Spleen (tissue), 7 donors: Measurements from ENCODE around the gene FRMD4A.
"Not testable (repeated sequence)": the region's sequence is repeated elsewhere in the genome, so short reads cannot be mapped to it uniquely, and the experiment has no call there.

ENCODE experiments used
- CTCF ChIP-seq, 11 experiments: fragments of 200-600 bp in 7 of 11; fragments of 450-650 bp in 4 of 11; sonication (generic) in 4 of 11; IDR thresholded peaks in 8 of 11; conservative IDR thresholded peaks in 3 of 11; 1 replicate in 7 of 11; 2 replicates in 4 of 11; pipeline versions ENCODE4 v1.4.0 to v1.8.0; 2016 to 2021; ENCODE audit warnings: antibody characterized with exemption in 11 of 11, inconsistent platforms in 4 of 11, mild to moderate bottlenecking in 1 of 11
- POLR2A ChIP-seq, 3 donors: fragments of 450-650 bp; IDR thresholded peaks; one replicate each; pipeline ENCODE4 v1.5.1; 2017; ENCODE audit warnings: antibody characterized with exemption in 3 of 3, mild to moderate bottlenecking in 1 of 3
- POLR2AphosphoS5 ChIP-seq, 3 donors: sonication (generic); formaldehyde crosslinking; IDR thresholded peaks; one replicate each; pipeline ENCODE4 v1.5.1; 2017; ENCODE audit warnings: antibody characterized with exemption in 3 of 3
- donor health status: DM: no; HTN: no; CAD: no; lungs with moderate emphysema.
- donor health status: DM: no; HTN: no; CAD: no.
- donor health status: DM: no; HTN: no; CAD: no.

GRCh38 chr10:13715596-13715995 is 615.1 kb downstream of the FRMD4A start:
- TF ChIP-seq CTCF (IDR thresholded peaks at IDR 0.05 in 8 of 11, conservative IDR thresholded peaks at IDR 0.05 in 3 of 11); POLR2A (IDR thresholded peaks at IDR 0.05); POLR2AphosphoS5 (IDR thresholded peaks at IDR 0.05): not testable (repeated sequence)
